Stimulated activated CD4-positive, alpha-beta T cell treated with anti-CD3 and anti-CD28 coated beads, Interleukin-15, amount 100 ng/mL, for 1 hour (primary cell): ENCODE data around the gene HS6ST3.

Source experiments
- DNase-seq, 2 donors: peaks; one replicate each; pipeline ENCODE4 v3.0.0-alpha.2; 2020; ENCODE audit warnings: low read depth in 1 of 2, low spot score in 1 of 2

HS6ST3 gene

DNA sequence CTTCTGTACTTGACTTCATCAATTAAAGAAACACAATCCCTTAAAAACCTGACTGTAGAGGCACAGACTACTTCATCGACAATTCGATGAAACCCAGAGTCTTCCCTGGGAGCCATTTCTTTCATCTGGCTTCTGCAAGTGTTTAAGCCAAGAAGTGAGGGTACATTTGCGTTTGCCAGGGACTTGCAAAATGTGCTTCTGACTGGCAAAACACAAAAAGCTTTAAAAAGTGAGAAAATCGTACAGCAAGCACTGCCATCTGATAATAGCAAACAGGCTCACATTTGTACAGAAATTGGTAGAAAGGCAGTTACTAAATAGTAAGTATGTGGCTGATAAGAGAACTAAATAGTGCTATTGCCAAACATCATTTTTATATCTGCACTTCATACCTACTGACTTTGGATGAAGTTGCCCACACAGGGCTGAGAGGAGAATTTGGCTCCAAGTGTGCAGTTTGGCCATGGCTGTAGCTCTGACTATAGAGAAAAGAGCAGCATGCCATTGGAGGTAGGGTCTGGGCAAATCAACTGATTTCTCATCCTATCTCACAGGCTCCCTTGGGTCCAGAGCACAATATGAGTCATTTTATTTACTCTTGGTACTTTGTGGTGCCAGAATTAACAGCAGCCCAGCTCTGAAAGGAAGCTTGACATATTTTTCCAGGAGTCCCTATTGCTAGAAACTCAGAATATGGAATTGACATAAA lies 546.2 kb downstream of the HS6ST3 start:
- no peak for DNase-seq

DNA sequence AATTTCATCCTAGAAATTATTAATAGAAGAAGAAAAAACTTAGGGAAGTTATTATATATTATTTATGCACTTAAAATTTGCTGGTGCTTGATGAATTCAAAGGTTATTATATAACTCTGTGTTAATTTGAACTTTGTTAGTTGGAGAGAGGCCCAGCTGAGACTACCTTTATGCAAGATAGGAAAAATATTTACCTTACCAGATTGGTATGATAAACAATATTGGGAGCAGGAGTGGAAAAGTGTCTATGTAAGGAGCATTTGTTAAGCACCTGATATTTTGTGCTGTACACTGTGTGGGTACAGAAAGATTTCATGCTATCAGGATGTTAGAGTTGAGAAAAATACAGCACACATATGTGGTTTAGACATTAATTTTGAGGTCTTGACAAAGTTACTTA lies 547.1 kb downstream of the HS6ST3 start:
- DNase-seq, result no peak

DNA sequence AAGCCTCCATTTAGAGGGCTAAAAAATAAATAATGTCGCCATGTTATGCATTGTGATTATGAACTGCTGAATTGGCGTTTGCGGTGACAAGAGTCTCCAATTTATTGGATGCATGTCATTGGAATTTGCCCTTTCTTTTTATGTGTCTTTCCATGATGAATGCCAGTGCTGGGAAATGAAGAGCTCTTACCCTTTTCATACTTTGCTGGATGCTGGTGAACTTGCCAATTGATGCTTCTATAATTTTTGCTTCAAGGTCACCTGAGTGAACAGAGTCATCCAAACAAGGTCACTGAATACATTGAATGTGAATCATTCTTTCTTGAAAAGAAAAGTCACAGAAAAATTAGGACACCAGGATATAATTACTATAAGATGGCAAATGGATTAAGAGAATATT lies 556.2 kb downstream of the HS6ST3 start:
- no peak for DNase-seq

DNA sequence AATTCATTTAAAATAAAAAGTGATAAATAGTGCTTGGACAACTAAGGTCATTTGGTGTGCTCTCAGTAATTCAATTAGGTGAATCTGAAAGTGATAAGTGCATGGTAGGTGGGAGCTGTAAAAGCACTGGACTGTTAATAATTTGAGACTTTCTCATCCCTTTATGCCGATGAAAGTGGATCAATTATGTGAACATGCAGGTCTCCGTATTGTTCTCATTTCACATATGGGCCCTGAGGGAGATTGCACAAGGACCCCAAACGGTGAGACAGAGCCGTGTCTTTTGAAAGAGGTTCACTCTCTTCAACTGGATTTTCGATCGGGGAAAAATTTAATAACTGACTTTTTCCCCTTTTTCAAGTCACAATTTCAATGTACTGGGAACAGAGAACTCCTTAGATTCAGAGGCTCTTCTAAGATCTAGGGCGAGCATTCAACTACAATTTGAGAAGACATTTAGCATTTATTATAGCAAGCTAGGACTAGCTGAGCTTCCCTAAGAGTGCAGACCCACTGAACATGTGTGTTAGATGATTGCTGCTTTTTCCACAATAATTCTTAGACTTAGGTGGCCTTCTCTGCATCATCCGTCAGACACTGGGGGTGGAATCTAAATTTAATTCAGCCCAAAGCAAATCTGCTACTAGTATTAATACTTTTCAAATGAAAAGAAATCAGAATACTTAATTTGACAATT lies 556.8 kb downstream of the HS6ST3 start:
- DNase-seq, result no peak

DNA sequence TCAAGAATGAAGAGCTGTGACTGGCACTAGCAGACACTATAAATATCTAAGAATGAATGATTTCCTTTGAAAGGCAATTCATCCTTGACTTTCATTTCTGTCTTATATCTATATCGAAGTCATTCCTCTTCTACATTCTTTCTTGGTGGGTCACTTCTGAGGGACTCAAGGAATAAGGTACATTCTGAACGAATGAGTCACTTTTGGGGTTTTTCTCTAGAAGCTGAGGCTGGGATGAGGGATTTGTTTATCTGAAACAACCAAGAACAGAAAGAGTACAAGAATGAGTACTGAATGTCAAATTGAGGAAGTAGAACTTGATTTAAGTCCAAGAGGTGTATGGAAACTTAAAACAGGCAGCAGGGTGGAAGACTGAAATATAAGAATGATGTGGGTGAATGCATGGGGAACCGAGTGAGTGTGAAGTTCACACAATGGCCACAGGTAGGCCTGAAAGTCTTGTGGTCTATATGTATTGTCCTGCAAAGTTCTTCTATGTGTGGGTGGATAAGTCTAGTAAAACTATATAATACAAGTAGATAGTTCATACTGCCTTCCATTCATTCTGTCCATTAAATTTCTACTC lies 560.5 kb downstream of the HS6ST3 start:
- DNase-seq, result no peak

DNA sequence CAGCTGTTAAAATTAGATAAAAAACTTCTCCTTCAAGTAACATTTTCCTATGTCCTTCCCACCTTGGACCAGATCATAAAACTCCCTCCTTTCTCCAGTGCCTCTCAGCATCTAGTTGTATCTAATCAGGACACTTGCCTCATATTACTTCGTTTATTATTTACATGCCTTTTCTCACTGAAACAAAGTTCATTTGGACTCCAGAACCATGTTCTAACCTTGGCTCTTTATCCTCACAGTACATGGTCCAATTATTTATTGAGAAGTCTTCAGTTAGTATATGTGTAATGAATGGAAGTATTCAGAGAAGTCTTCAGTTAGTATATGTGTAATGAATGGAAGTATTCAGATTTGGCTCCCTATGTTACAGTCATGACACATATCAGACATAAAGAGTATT lies 561.7 kb downstream of the HS6ST3 start:
- no peak for DNase-seq

DNA sequence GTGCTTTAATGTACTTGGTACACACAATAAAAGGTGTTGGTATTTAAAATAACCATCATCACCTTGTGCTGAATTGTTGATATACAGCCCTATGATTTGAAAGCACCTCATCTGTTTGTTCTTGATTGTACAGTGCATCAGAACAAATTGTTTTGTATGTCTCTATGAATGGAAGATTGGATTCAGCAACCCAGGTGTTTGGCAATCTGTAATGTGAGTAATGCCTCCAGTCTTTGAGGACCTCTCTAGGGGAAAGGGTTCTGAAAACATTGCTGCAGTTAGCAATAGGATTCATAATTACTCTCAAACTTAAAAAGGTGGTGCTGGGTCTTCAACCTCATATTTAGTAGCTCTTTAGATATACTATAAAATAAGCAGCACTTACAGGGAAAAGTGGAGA lies 562.6 kb downstream of the HS6ST3 start:
- no peak for DNase-seq

DNA sequence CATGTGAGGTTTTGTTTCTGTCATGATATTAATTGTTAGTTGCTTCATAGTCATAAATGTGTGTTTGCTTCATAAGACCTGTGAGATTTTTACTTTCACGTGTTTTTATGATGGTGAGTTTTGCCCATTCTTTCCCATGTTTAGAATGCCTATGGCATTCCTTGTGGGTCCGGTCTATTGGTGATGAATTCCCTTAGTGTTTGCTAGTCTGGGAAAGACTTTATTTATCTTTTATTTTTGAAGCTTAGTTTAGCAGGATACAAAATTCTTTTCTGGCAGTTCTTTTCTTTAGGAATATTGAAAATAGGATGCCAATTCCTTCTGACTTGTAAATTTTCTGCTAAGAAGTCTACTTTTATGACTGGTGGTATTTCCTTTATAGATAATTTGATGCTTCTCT lies 571.7 kb downstream of the HS6ST3 start:
- DNase-seq, result no peak

DNA sequence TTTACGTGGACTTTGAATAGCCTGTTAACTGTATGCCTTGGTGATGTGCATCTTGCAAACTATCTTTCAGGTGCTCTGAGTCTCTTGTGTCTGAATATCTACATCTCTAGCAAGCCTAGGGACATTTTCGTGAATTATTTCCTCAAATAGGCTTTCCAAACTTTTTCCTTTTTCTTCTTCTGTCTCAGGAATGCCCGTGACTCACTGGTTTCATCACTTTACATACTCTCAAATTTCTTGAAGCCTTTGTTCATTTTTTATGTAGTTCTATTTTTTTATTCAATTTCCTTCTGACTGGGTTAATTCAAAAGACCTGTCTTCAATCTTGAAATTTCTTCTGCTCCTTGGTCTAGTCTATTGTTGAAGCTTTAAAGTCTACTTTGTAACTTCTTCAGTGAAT lies 572.1 kb downstream of the HS6ST3 start:
- no peak for DNase-seq

DNA sequence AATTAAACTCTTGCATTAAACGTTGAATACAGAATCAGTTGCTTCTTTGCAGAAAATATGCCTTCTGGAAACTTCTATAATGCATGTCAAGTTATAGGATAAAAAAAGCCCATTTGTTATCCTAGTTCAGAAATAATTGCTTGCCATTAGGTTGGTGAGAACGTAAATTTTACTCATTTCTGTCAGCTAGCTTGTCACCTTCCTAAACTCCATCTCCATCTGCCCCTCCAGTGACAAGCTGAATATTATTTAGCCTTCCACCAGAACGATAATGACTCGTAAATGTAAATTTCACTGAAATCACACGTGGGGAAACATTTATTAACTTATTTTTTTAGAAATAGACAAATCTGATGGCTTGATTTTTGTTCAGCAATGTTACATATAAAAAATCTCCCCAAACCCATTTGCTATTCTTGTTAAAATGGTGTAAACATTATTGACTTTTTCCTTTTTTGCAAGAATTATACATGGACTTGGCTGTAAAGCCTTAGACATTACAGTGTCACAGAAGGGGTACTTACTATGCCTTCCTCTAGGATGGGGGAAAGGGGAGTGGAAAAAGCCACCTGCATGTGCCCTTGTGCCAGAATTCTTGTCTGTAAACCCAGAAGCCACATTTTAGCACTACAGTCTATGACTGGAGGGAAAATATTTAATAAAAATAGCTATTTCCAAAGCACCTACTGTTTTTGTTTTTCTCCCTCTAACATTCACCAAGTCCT lies 577.5 kb downstream of the HS6ST3 start:
- DNase-seq, result no peak

DNA sequence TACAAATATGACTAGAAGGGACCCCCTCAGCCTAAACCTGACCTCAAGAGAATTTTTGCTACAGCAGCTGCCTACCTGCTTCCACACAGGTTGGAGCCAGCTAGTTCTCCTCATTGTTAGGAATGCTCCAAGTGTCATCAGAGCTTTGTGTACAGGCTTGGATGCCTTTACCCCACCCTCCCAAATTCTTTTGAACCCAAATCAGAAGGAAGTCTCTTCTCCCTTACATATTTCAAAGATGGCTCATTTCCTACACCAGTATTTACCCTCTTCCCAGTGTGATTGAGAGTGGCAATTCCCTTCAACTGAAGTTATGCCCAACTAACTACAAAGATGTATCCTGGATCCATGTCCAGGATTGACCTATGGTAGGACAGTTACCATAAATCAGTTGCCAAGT lies 581.2 kb downstream of the HS6ST3 start:
- no peak for DNase-seq

DNA sequence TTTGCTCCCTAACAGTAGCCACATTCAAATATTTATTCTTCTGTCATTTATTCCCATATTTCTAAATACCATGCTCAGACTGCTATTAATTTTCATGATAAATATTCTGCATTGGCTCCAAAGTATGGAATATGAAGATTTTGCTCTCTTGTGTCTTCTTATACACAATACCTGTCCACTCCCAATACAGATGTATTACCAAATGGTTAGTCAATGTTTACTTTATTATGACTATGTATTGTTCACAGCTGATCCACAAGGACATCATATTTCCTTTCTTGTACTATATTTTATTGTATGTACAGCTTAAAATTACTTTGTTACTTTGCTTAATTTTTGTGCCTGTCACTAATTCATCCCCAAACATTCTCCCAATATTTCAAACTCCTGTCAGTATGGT lies 582.1 kb downstream of the HS6ST3 start:
- DNase-seq, result no peak

DNA sequence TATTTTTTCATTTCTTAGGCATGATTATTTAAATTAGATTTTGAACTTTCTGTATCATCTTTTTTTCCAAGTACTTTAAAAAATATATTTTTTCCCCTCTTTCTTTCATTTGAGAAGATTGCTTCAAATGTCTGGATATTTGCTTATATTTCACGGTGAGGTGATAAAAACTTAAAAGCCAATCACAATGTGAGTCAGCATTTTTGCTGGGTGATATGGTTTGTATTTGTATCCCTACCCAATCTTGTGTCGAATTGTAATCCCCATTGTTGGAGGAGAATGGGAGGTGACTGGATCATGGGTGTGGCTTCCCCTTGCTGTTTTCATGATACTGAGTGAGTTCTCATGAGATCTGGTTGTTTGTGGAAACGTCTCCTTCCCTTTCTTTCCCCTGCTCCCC lies 583.9 kb downstream of the HS6ST3 start:
- no peak for DNase-seq

DNA sequence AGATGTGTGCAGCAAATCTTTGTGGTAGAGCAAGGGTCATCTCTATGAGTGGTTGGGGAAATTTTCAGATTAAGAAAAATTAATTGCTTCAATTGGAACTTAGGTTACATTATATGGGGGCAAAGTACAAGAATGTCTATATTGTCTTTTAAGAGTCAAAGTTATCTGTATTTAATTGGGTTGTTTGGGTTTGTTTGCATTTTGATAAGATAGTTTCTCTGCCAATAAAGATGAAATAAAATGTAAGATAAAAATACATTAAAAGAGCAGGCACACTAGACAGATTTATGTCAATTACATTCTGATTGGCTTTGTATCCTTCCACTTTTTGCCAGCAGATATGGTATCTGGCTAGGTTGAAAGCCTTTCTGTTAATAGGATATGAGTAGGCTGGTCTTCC lies 587.1 kb downstream of the HS6ST3 start:
- DNase-seq, result no peak

DNA sequence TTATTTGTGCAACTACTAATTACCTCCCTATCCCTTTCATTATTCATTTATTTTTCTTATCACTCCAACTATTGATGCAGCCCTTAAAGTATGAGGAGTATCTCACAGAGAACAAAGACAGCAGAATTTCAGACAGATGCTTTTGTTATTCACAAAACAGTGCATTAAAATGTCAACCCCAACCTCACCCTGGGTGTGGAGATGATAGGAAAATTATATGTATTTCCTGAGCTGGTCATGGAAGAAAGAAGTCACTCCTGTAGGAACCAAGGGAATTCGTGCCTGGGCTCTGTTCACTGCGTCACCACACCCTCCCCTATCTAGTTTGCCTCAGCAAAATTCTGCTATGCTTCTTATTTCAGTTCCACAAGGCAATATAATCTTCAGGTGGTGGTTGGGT lies 588.9 kb downstream of the HS6ST3 start:
- no peak for DNase-seq

DNA sequence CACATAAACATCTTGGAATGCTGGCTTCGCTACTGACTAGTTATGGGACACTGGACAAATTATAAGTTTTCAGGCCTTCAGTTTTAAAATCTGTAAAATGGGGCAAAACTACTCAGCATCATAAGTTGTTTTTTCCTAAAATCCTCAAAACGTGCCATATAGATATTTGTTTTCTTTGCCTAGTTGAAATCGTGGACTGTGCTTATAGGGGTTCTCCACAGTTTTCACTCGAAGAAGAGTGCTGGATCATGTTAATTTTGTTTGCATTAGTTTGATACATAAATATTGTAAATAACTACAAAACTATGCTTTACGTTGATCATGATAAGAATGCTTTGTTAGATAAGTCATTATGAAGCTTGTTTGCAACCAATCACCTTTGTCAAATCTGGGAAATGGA lies 591.0 kb downstream of the HS6ST3 start:
- DNase-seq, result no peak

DNA sequence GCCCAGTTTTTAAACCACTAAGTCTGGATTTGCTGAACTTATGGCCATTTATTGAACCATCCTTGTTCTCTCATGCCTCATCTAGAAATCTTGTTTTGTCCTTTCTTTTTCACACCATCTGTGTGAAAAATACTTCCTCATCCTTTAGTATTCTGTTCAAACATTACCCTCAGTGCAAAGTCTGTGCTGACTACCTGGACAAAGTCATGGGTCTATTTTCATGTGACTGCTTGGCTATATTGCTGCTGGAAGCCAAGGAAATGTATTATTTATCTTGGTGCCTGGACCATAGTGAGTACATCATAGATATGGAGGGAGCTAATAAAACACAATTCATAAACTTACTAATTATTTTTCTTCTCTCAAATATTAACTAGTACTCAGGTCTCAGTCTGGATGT lies 591.9 kb downstream of the HS6ST3 start:
- DNase-seq, result no peak

DNA sequence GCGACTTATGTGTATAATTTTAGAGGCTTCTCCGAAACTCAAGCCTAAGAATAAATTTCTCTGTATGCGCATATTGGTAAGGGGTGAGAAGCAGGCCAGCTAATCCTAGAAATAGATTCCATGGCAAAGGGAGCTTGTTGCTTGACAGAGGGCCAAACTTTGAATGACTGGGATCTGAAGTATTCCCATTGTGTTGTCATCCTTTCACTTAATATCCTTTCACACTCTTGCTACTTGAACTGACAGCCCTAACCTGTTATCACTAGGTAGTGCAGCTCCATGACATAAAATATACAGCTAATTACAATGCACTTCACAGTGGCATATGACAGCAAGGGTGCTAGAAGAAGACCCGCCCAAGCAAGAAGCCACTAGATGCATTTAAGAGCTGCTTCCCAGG lies 594.6 kb downstream of the HS6ST3 start:
- no peak for DNase-seq

DNA sequence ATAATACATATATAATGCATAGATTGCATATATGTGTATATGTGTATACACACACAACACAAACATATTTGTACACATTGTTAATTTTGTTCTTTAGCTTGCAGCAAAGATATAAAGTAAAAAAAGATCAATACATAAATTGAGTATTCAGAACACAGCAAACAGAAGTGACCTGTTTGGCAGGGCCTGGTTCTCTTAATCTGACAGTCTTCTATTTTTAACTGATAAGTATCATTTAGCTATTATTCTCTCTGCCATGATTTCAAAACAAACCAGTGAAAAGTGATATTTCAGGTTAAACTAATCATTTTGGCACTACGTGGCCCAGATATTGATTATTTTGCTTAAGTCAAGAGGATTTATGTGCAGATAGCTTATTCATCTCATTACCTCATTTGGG lies 595.0 kb downstream of the HS6ST3 start:
- DNase-seq, result no peak

DNA sequence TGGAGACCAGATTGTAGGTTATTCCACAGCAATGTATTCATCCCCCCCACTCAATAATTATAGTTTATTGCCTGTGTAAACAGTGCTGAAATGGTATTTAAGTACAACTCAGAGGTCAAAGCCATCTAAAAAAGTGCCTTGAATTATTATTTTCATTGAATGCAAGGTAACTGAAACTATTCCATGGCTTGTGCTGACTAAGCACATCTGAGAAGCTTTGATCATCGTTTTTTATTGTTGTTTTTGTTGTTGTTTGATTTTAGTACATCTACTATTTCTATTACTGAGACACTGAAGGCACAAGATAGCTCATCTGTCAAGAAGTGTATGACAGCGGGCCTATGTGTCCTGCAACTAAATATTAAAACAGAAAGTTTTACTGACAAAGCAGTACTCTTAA lies 596.4 kb downstream of the HS6ST3 start:
- DNase-seq, result no peak

DNA sequence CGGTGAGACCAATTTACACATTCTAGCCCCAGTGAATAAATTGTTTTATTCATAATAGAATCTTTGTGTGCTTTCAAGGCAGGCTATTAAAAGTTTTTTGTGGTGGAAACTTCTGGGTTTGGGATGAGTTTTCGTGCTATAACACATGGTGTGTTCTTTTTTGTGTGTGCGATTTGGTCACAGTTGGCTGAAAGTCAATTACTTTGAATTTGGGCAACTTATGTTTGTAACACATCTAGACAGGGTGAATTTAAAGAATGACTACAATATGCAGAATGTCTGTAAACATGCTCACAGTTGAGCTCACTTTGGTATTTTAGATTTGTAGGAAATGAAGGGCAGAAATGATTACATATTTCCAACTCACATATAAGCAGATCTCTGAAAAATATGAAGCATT lies 597.3 kb downstream of the HS6ST3 start:
- DNase-seq, result no peak

DNA sequence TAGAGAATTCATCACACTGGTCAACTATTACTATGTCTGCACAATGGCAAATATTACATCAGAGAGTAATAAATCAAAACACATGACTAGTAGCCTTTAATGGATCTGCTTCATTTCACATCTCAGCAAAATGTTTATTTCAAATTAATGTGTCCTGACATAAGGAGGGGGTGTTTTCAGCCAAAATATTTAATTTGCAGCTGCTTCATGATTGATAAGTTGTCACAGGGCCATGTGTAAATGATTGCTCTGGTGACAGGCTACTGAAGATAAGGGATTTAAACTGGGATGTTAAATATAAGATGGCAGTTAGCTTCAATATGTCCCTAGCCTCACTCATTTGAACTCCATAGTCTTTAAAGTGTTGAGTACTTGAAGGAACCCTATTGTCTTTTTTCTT lies 601.1 kb downstream of the HS6ST3 start:
- DNase-seq, result no peak
